GM23248 (cell line): ENCODE data around the gene PALM3.

Experiments
- EZH2 ChIP-seq: fragments of 200-600 bp; sonication (generic); IDR thresholded peaks from 2 replicates; pipeline ENCODE4 v1.6.1; 2018; ENCODE audit warnings: antibody characterized with exemption, mild to moderate bottlenecking; ENCODE audit not compliant: insufficient read depth, poor library complexity, severe bottlenecking
- EZH2phosphoT487 ChIP-seq: fragments of 200-600 bp; sonication (generic); IDR thresholded peaks from 2 replicates; pipeline ENCODE4 v1.6.1; 2018; ENCODE audit warnings: antibody characterized with exemption, moderate library complexity, mild to moderate bottlenecking, low read depth; ENCODE audit not compliant: insufficient read depth

DNA sequence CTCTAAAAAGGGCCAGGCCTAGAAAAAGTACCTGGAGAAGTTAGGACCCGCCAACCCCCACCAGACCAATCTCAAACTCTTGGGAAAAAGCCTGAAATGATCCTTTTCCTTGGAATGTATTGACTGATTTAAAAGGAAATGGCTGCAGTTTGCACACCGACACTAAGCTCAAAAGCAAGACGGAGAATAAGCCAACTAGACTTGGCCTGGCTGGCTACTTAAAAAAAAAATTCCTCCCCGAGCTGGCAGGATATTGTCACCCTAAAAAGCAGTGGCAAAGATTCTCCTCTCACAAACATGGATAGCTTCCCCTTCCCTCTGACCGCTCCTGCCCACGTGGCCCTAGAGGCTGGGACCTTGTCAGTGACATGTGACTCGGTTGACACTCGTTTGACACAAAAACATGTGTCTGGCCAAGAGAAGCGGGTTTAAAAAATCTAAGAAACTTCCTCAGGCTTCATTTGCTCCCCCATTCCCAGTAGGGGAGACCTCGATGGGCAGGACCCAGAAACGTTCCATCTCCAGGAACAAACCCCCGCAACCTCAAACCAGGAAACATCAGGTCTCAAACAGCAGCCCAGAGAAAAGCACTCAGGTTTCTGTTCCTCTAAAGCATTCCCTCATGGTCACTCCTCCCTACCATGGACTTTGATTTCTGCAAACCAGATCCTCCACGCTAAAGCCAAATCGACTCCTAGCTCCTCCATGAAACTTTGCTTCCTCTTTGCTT, 57.1 kb downstream of the PALM3 start:
- TF ChIP-seq EZH2 (no peak), EZH2phosphoT487 (no peak)
